Ishikawa (cell line): ENCODE data around the gene EGFLAM.

Source experiments
- EP300 ChIP-seq: IDR thresholded peaks from 2 replicates; pipeline ENCODE4 v1.6.1; 2012; ENCODE audit warnings: borderline replicate concordance
- MAX ChIP-seq: IDR thresholded peaks from 2 replicates; pipeline ENCODE4 v1.6.1; 2012
- TAF1 ChIP-seq: IDR thresholded peaks from 2 replicates; pipeline ENCODE4 v1.6.1; 2012; ENCODE audit warnings: low read depth, mild to moderate bottlenecking
- TCF12 ChIP-seq: IDR thresholded peaks from 2 replicates; pipeline ENCODE4 v1.6.1; 2012; ENCODE audit warnings: low read depth
- ZBTB7A ChIP-seq: IDR thresholded peaks from 2 replicates; pipeline ENCODE4 v1.6.1; 2012; ENCODE audit warnings: low read depth

- TF ChIP-seq ZBTB7A (no peak), TAF1 (no peak), EP300 (no peak), TCF12 (no peak), MAX (no peak)
These were observed 173.0 kb downstream of the EGFLAM start for GRCh38 chr5:38431242-38431853.
